HS-5 (cell line): ENCODE results near the gene ARHGEF33.

Experiments
- DNase-seq: peaks from one replicate; pipeline ENCODE4 v3.0.0-alpha.2; 2012; ENCODE audit warnings: low read depth

ARHGEF33 gene

DNA sequence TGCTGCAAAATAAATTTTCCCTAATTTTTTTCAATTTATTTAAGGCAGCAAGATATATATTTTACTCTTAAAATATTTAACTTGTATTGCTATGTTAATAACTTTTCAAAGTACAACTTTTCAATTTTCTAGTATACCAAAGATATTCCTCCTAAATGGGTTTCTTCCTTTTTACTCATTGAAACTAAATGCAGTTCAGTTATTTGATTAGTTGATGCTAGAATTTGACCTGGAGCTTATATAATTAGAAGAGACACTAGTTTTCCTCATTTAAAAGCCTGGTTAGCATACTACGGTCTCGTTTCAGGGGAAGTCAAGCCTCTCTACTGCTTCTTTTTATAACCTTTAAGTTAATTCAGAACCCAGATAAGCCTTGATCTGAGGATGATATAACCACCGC, at the start of gene ARHGEF33:
TSS of gene ARHGEF33 (plus strand) at position 301 of the 400 bp plus-strand sequence. CDS start 29,573 bp downstream, outside the sequence.
- DNase-seq: no peak

DNA sequence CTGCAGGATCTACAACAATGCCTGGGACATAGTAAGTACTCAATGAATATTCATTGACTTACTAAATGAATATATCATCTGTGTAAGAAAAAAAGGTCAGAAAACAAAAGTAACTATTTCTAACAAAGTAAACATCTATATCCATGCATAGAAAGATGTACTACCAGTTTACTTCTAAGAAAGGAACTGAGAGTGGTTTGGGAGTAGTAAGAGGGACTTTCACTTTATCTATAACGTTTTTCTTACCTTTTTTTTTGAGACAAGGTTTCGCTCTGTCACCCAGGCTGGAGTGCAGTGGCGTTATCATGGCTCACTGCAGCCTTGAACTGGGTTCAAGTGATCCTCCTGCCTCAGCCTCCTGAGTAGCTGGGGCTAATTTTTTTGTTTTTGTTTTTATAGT, 39.6 kb upstream of the ARHGEF33 start:
- DNase-seq: no peak

DNA sequence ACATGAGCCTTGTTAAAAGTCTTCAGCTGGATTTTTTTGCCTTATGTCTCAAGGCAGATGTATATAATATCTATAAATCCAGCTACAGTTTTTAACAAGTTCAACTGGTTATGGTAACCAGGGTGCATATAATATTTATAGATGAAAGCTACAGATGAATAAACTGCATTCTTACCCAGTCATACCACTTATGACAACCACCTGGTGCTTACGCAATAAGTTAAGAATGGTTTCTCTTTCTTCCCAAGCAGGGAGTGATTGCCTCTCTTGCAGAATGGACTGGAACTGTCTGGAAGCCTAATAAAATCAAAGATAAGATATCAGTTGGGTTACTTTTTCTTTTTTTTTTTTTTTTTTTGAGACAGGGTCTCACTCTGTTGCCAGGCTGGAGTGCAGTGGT, 33.5 kb upstream of the ARHGEF33 start:
- DNase-seq: no peak

DNA sequence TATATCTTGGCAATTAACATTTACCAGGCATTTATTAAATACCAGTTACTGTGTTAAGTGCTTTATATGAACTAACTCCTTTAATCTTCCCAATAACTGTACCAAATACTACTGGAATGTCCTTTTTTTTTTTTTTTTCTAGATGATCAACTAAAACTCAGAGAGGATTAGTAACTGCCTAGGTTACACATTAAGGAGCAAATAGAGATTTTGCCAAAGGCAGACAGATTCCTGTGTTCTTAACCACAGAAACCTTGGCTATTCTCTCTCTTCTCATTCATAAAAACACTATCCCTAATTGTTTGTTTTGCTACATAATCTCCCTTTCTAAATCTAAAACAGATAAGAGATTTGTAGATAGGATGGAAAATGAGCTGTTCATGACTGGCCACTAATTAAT, 27.2 kb upstream of the ARHGEF33 start:
- no peak for DNase-seq

DNA sequence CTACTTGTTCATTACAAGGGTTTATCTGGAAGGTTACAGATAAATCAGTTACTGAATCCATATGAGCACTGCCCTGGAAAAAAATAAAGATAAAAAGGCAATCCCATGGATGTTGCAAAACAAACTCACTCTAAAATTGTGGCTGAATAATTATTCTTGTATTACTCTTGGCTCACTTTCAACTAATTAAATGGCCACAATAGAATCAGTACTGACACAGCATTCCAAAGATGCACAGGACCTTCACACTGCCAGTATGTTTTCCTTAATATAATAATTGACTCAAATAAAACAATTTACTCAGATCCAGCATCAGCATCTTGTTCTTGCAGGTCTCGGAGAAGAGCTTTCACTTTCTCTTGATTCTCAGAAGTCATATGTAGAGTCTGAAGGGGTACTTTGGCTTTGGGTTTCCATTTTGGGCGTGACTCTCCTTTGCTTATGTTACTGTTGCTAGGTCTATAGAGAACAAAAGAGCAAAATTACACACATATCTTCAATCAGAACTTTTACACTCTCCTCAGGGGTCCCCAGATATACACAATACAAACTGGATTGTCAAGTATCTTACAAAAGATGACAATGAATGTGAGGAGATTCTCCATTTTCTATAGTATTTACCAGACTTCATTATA, 26.5 kb upstream of the ARHGEF33 start:
- DNase-seq: no peak

DNA sequence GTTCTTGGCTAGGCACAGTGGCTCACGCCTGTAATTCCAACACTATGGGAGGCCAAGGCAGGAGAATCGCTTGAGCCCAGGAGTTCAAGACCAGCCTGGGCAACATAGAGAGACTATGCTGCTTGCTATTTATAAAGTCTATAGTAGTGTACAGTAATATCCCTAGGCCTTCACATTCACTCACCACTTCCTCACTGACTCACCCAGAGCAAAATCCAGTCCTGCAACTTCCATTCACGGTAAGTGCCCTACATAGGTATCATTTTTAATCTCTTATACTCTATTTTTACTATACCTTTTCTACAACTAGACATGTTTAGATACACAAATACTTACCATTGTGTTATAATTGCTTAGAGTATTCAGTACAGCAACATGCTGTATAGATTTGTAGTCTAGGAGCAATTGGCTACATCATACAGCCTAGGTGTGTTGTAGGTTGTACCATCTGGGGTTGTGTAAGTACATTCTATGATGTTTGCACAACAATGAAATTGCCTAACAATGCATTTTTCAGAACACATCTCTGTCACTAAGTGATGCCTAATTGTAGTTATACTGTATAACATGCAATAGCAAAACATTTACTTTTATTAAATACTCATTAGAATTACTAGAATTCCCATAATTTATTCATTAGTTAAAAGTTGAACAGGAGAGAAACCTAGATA, 22.8 kb upstream of the ARHGEF33 start:
- DNase-seq: no peak

DNA sequence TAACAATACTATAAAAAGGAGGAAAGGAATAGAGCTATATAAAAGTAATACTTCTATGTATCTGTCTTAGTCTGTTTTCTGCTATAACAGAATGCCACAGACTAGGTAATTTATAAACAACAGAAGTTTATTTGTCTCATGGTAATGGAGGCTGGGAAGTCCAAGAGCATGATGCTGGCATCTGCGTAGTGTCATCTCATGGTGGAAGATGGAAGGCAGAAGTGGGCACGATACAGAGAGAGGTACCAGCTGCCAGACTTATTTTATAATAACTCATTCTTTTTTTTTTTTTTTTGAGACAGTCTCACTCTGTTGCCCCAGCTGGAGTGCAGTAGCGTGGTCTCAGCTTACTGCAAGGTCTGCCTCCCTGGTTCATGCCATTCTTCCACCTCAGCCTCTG, 18.2 kb upstream of the ARHGEF33 start:
- no peak for DNase-seq

DNA sequence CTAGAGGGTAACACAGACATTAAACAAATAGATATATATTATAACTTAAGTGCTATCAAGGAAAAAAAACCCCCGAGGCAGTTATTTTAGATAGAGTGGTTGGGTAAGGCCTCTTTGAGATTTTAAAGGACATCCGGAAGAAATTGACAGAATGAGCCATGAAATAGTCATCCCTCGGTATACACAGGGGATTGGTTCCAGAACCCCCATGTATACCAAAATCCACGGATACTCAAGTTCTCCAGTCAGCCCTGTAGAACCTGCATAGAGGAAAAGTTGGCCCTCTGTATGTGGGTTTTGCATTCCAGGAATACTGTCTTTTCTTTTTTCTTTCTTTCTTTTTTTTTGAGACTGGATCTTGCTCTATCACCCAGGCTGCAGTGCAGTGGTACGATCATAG, 15.9 kb upstream of the ARHGEF33 start:
- DNase-seq: no peak

DNA sequence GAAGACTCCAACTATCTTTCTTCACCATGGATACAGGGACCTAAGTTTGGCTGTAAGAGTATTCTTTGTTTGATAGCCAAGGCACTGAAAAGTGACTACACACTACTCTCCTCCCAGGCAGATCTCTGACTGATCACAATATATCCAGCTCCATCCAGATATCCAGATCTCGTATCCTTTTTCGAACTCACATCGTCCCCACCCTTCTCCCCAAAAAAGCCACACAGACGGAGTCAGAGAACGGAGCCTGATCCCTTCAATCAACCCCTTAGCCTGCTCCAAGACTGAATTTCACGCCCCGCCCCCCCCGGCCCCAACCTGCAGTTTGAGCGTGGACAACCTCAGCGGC, 14.5 kb upstream of the ARHGEF33 start:
- DNase-seq: no peak

DNA sequence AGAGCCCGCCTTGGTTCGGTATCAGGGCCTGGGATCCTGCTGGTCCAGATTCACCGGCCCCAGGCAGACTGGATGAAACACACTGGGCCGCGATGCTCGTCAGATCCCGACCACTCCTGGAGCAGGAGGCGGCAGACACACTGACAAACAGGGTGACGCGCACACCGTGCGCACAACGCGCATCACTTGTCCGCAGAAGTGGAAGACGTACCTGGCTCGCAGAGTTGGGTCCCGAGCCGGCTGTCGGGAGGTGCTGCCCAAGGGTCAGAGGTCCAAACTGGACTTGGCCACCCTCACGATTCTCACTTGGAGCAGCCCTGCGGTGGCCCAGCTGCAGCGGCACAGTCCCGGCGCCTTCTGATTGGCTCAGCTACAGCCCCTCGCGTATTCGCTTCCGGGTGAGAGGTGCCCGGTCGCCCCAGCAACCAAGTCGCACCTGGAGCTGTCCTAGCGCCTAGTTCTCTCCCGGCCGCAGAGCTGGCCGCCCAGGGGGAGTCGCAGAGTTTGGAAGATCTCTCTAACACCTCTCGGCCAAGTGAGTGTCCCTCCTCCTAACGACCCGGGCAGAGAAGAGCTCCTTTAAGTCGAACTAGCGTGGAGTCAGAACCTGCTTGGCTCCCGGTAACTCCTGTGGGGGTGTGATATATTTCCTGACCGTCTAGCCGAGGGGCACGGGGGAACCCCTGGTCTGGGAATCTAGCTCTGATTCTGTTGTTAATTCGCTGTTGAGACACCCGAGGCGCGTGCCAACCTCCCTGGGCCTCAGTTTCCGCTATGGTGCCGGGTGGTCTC, 13.9 kb upstream of the ARHGEF33 start, which contains the start of the genes DHX57 and MORN2:
TSS of gene DHX57 (minus strand) at position 359 of the 792 bp plus-strand sequence. CDS start 7,529 bp downstream, outside the sequence.
TSS of gene MORN2 (plus strand) at position 401 of the 792 bp plus-strand sequence.
- DNase-seq: peak; percentile 47

DNA sequence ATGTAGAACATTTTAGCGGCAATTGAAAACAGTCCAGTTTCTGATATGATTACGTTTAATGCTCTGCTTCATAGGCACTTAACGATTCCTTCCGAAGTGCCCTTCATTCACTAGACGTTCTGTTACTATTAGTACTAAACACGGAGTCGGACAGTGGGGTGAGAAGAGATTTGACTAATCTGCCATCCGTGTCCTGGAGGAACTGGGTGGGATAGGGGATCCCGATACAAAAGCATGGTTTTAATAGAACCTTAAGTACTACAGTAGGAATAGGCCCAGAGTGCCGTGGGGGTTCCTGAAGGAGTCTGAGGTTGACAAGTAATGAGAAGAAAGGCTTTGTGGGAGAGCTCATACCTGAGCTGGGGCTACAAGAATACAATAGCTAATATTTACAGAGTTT, 13.3 kb upstream of the ARHGEF33 start:
- DNase-seq: no peak

DNA sequence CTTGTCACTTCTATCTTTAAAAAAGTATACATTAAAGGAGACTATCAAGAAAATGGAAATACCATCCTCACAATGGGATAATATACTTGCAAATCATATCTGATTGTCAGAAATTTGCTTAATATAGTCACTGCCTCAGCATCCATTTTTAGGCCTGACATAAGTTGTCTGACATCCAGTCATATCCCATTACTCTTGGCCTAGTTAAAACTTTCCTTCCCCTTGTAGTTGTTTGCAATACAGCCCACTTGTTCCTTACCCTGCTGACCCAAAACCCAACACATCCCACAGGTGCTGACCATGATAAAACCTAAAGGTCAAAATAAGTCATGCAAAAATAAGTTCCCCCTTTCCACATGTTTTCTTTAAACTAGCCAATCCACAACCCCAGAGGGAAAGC, 3.6 kb upstream of the ARHGEF33 start:
- no peak for DNase-seq

DNA sequence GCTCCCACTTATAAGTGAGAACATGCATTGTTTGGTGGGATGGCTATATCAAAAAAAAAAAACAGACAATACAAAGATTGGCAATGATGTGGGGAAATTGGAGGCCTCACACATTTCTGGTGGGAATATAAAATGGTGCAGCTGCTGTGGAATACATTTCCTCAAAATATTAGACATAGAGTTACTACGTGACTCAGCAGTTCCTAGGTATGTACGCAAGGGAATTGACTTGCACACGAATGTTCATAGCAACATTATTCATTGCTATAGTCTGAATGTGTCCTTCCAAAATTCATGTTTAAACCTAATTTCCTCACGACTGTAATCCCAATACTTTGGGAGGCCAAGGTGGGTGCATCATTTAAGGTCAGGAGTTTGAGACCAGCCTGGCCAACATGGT, 2.3 kb upstream of the ARHGEF33 start:
- DNase-seq: no peak

DNA sequence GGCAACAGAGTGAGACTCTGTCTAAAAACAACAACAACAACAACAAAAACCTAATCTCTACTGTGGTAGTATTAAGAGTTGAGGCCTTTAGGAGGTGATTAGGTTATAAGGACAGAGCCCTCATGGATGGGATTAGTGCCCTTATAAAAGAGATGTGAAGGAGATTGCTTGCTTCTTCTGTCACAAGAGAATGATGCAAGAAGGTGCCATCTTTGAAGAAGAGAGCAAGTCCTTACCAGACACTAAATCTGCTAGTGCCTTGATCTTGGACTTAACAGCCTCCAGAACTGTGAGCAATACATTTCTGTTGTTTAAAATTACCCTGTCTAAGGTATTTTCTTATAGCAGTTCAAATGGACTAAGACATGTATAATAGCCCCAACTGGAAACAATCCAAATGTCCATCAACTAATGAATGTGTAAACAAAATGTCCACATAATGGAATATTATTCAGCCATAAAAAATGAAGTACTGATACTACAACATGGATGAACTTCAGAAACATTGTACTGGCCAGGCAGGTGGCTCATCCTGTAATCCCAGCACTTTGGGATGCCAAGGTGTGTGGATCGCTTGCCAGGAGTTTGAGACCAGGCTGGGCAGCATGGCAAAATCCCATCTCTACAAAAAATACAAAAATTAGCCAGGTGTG, 1.6 kb upstream of the ARHGEF33 start:
- DNase-seq: no peak

DNA sequence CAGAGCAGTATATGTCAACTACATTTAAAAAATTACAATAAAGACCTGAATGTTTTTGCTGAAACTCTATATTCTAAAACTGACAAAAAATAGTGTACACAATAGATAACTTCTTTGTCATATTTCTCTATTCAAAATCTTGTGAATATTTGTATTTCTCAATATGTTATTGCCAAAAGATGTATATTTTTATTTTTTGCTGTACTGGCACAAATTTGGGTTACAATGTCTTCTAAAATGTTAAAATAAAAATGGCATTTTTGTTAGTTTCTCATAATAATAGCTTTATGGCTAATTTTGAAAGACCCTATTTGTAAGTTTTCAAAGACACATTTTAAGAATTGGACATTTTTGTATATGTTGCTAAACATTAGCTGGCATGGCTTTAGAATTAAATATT, 630 bp upstream of the ARHGEF33 start:
- DNase-seq: no peak

DNA sequence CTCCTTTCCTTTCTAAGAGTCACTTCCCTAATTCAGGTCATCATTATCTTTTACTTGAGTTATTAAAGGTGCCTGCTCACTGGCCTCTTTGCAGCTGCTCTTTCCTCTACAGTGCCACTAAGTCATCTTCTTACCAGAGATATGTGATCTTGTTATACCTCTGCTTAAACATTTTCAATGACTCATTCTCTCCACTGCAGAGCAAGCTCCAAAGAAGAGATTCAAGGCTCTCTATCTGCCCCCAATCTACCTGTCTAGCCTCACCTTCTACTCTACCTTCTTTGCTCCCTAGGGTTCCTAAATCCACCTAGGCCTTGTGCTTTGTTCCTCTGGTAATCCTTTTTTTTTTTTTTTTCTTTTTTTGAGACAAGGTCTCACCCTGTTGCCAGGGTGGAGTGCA, 3.1 kb downstream of the ARHGEF33 start:
- DNase-seq: no peak

DNA sequence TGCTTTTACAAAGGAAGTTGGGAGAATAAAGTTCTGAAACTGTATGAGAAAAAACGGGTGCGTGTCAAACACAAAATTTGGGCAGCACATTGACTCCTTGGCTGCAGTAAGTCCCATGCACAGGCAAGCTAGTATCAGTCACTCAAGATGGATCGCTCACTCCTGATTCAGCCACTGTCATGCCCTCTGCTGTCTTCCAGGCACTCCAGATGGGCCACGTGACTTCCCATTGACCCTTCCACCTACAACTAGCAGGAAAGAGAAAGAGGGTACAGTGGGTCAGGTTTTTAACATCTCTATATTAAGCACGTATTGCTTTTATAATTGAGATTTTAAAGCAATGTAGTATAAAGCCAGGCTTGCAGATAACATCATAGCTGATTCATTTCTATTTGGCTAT, 8.6 kb downstream of the ARHGEF33 start:
- no peak for DNase-seq

DNA sequence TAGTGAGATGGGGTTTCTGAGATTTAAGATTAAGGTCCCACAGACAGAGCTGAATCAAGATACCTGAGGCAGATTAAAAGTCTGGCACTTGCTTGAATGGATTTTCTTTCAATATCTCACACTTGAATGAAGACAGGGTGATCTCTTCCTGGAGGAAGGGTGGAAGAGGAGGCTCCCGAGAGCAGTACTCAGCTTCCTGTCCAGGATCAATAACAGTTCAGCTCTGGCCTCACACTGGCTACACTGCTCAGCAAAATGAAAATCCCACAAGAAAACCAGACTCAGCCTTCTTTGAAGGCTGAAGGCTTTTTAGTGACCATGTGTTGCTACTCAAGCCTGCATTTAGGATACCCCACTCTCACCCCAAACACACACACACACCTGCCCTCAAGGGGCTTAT, 11.1 kb downstream of the ARHGEF33 start:
- DNase-seq: no peak

DNA sequence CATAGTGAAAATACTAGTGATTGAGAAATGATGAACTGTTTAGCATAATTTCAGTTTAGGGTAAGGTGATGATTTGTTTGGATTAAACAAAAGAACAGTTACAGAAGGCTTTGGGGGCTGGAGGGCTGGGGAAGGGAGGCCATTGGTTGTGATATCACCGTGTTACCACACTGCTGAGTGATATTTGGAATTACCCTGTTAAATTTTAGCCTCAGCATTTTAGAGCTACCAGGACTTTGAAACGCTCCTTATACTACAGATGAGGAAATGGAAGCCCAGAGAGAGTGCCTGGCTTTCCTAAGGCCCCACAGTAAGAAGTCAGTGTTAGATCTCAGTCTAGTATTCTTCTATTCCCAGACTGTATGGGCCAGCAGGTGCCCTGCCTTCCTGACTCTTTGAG, 15.6 kb downstream of the ARHGEF33 start:
- DNase-seq: no peak

DNA sequence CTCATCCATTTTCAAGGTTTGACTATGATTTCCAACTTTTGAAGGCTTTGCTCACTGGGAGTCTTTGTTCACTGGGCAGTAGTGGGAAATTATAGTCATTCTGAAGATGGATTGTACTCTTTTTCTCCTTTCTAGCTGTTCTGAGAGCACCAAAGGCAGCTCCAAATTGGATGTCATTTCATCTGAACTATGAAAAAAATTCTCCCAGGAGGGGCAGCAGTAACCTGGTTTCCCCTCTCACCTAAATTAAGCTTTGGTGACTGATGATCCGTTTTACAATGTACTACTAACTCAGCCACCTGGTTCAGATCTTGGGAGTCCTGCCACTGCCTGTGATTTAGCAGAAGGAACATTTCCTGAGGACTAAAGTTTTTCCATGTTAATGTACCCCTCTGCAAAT, 17.6 kb downstream of the ARHGEF33 start:
- no peak for DNase-seq

DNA sequence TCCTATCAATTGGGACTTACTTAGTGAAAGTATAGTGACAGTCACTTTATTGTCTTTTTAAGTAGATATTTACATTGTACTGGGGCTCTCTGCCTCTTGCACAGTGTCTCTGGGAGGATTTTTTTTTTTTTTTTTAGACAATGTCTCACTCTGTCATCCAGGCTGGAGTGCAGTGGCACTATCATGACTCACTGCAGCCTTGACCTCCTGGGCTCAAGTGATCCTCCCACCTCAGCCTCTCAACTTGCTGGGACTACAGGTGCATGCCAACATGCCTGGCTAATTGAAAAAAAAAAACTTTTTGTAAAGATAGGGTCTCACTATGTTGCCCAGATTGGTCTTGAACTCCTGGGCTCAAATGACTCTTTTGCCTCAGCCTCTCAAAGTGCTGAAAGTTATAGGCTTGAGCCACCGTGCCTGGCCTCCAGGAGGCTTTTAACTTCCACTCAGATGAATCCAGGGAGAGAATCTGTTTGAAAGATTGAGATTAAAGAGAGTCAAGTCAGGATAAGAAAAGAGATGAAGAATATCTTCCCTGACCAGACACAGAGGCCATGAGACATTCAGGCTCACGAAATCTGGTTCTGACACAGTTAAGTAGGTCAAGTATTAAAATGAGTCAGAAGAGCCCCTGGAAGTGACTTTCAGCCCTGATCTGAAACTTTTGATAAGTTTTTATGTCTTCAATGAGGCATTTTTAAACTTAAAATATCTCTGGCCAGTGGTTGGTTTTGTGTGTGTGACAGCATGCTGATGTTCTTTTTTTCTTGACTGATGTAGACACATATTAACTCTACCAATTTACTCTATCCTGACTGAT, 18.3 kb downstream of the ARHGEF33 start:
- no peak for DNase-seq

DNA sequence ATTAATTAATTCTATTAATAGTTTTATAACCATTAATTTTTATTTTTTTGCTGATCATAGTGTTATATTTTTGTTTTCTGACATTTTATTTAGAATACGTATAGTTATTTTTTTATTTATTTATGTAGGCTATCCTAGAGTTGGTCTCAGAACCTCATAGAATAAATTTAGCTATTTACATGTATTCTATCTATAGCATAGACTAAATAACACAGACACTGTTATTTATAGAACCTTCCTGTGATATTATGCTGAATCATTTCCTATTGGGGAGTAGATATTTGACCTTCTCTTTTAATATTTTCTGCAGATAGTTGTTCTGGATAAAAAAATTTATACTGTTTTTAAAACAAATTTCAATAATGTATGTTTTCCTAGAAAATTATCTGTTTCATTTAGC, 20.2 kb downstream of the ARHGEF33 start:
- DNase-seq: no peak
